GM19351 (cell line): ENCODE measurements around the gene EHD1.
A peak's percentile ranks its signal among the peaks of the same experiment; 100 is the strongest.
"Not testable (repeated sequence)": the region's sequence is repeated elsewhere in the genome, so short reads cannot be mapped to it uniquely, and the experiment has no call there.

Source experiments
- ATAC-seq: cut with Tn5 transposase; IDR thresholded peaks from one replicate; pipeline ENCODE4 v1.9.1; 2021; ENCODE audit warnings: mild to moderate bottlenecking, moderate library complexity; ENCODE audit not compliant: unreplicated experiment

Gene EHD1

DNA sequence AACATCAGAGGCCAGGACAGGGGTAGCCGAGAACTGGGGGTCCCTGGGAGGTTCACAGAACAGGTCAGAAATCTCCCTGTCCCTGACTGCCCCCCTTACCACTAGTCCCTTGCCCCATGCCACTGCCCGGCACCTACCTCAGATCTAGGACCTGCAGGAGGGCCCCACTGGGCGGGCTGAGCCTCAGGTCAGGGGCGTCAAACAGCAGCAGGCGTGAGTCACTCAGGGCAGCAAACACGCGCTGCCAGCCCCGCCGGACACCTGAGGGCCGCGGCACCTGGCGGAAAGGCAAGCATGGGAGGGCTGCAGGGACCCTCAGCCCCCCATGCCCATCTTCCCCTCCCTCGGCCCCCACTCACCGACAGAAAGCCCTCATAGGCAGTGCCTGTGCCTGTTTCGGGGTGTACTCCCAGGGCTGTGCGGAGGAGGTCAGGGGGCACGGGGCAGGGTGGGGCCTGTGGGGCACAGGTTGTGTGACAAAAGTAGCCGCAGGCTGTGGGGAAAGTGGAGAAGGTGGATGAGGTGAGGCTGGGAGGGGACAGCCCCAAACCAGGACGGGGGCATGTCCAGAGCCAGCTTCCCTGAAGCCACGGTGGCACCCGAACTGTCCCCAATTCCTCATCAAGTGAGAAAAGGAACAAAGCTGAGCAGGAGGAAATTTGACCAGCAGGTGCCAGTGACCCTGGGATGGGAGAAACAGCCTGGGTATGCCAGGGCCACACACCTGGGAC, 45.8 kb downstream of the EHD1 start:
- no peak for ATAC-seq

DNA sequence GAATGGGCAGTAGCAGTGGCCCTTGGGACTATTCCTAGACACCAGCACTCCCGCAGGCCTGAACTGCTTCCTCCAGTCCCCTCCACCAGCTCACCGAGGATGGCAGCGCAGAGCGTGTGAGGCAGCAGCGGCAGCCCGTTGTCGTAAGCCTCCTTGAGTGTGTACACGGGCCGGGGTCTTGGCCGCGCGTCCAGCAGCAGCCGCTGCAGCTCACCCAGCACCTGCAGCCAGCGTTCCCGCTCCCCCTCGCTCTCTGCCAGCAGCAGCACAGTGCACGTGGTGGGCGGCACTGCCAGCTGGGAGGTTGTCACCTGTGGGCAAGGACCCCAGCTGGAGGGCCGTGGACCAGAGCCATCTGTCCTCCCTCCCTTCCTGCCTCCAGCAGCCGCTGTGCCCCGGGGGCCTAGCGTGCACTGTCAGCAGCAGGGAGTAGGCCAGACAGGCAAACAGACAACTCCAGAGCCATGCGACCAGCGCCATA, 47.0 kb downstream of the EHD1 start:
- ATAC-seq = no peak

- no peak for ATAC-seq
These were observed 48.7 kb downstream of the EHD1 start for GRCh38 chr11:64829536-64830251.

DNA sequence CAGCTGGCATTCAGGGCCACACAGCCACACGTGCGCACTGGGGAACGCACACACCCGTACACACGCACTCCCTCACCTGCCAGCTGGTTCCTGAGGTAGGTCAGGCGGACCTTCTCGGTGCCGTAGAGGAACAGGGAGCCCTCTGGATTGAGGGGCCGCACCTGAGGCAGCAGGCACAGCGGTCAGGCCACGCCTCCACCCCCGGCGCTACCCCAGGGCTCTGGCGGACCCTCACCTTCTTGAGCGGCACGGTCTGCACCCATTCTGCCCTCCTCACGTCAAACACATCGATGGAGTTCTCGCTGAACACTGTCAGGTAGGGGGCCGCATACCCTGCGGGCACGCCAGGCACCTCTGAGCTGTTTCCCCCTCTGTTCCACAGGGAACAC, 51.0 kb downstream of the EHD1 start:
- ATAC-seq = no peak

DNA sequence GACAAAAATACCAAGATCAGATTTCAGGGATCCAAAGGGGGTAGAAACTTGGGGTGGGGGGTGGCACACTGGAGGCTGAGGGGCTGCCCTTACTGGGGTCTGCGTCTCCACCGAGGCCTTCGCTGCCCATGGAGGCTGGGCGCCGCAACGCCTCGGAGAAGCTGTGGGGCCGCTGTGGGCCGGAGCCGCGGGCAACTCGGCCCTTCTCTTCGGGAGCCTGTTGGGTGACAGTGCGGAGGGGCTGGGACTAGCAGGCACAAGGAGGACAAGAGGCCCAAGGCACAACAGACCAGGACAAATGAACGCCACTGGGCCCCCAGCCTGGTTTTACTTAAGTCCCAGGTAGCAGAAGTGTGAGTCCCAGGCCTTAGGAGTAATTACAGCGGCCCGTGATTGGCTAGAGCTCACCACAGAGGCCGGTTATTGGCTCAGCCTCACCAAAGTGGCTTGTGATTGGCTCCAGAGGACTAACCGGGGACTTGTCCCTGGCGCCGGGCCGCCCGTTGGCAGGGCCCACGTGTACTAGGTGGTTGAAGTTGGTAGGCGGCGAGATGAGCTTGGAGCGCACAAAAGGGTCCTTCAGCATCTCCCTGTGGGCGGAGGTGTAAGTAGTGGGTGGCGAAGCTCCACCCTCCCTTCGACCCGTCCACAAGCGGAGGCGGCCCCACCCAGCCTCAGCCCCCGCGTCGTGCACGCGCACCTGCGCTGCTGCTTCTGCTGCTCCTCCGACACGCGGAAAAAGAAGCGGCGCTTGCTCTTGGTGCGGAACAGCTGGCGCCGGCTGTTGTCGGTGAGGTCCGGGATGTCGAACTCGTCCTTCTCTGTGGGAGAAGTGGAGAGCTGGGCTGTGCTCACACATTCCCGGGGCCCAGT, 51.6 kb downstream of the EHD1 start:
- no peak for ATAC-seq

DNA sequence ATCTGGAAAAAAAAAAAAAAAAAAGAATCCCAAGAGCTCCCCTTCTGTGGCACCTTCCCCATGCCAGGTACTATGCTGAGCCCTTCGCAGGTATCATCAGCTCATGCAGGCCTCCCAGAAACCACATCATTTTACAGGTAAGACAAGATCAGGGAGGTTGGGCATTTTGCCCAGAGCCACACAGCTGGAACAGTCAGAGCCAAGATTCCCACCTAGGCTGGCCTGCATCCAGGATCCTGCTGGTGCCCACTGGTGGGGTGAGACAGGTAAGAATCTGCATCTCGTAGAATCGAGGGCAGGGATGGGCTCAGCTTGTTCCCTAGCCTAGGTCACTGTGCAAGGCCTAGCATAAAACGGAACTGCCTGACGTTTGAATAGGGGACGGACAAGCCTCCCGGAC, 52.4 kb downstream of the EHD1 start:
- no peak for ATAC-seq

DNA sequence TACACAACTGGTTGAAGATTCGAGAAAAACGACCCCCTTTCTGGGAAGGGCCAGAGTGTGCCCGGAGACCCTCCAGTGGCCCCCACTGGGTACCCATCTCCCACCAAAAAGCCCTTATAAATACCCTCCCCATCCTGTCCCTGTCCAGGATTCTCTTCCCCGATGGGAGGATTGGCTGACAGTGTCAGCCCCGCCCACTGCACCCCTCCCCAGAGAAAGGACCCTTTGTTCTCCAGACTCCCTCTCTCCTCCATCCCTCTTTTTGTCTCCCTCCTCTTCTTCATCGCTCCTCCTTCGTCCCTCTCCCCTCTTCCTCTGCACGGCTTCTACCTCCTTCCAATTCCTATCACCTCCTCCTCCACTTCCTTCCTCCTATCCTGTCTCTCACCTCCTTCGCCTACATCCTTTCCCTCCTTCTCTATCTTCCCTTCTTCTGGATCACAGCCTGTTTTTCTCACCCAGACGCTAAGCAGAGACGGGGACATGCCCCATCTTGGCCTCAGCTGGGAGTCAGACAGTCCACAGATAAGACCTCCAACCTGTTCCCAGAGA, 54.8 kb downstream of the EHD1 start:
- ATAC-seq = no peak

DNA sequence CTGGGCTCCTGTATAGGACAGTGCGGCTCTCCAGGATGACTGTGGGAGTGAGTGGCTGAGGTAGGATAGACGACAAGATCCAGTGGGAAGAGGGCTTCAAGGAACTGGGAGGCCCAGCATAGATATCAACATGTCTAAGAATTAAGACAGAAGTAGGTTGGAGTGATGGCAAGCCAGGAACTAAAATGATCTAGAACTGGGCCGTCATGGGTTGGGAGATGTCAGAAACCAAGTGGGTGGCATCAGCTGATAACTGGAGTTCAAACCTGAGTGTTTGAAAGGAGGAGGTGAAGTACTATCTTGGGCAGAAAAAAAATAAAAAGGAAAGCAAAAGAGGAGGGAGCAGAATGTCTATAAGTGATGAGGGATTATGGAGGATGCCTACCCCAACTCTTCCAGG, 60.9 kb downstream of the EHD1 start:
- no peak for ATAC-seq

DNA sequence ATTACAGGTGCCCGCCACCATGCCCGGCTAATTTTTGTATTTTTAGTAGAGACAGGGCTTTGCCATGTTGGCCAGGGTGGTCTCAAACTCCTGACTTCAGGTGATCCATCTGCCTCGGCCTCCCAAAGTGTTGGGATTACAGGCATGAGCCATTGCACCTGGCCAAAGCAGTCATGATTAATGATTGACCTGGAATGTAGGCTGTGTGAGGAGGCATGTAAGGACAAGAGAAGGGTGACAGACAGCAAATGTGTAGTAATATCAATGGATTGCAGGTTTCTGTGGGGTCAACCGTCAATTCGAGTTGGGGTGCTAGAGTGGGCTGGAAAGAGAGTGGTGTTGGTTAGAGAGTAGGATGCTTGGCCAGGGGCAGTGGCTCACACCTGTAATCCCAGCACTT, 63.0 kb downstream of the EHD1 start:
- not testable (repeated sequence) for ATAC-seq

DNA sequence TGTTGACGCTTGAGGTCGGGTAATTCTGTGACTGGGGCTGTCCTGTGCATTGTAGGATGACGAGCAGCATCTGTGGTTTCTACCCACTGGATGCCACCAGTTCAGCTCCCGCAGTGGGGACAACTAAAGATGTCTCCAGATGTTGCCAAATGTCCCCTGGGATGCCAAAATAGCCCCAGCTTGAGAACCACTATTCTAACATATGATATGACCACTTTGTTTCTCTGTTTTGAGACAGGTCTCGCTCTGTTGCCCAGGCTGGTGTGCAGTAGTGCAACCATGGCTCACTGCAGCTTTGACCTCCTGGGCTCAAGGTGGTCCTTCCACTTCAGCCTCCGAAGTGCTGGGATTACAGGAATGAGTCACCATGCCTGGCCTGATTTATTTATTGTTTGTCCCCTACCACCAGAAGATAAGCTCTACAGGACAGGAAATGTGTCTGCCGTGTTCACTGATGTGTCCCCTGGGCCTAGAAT, 63.7 kb downstream of the EHD1 start:
- peak; percentile 56 for ATAC-seq

DNA sequence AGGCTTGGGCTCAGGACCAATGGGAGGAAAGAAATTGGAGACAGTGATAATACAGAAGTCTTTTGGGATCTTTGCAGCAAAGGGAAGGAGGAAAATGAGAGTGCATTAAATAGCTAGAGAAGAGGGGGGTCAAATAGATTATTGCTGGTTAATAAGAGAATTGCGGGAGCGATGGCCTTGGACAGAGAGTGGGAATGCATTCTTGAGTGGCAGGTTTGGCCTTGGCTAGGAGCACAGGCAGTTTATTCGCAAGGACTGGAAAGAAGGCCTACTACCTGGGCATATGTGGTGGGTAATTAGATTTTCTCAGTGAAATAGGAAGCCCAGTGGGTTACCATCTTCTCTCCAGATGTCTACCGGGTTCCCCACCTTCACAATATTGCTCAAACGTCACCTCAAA, 64.6 kb downstream of the EHD1 start:
- ATAC-seq = no peak

DNA sequence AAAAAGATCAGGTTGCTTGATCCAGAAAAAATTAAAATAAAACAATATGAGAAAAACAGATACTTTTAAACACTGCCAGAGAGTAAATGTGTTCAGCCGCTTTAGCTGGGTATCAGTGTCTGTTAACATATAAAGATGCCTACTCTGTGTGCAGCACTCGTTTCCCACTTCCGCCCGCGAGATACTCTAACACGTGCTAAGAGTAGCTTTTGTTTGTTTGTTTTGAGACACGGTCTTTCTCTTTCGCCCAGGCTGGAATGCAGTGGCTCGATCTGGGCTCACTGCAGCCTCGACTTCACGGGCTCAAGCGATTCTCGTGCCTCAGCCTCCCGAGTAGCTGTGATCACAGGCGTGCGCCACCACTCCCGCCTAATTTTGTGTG, 67.5 kb downstream of the EHD1 start:
- ATAC-seq = no peak

DNA sequence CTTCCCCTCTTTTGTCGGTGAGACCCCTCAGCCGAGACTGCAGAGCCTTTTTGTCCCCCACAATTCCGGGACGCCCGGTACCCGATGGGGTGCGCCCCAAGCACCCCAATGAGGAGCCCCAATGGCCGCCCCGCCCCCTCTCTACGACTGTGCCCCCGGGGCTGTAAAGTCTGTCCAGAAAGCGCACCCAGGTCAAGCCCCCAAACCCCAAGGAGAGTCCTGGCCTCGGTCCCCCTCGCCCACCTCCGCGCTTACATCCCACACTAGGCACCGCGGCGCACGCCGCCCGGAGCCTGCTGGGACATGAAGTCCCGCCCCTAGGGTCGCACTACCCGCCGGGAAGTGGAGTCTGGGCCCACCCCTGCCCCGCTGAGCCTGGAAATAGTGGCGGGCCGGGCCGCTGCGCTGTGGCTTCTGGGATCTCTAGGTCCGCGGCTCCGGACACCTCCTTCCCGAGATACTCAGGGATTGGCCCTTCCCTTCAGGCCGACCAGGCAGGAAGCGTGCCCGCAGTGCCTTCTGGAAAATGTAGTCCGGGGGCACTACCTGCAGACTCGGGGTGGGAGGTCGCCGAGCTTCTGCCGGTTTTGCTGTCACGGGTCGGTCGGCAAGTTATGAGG, 68.0 kb downstream of the EHD1 start, which contains the start of gene MEN1:
MEN1 (minus strand) TSS at position 281 of the 620 bp plus-strand sequence. CDS start 442 bp downstream, outside the sequence.
- ATAC-seq = peak; percentile 66

DNA sequence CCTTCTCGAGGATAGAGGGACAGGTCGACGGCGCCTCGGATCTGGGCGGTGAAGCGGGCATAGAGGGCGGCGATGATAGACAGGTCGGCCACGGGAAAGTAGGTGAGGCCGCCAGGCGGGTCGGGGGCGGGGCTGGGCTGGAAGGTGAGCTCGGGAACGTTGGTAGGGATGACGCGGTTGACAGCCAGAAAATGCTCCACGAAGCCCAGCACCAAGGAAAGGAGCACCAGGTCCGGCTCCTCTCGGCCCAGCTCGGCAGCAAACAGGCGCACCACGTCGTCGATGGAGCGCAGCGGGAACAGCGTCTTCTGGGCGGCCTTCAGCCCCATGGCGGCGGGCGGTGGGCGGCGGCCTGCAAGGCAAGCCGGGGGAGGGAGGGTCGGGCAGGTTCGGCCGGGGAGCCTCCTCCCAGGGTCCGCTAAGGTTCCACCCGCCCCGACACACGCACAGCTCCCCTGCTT, 68.6 kb downstream of the EHD1 start:
- ATAC-seq = no peak

DNA sequence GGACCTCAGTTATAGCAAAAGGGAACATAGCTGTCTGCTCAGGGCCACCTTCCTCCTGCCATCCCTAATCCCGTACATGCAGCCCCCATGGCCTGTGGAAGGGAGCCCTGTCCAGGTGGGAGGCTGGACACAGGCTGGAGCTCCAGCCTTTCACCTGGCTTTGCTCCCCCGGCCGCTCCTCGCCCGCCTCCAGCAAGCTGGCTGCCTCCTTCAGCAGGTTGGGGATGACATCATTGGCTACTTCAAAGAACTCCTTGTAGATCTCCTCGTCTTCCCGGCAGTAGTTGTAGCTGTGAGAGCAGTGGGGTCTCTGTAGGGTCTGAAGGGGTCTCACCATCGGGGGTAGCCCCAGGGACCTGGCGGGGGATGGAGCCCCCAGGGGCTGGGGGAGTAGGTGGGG, 72.9 kb downstream of the EHD1 start:
- ATAC-seq = no peak

- no peak for ATAC-seq
These were observed 73.8 kb downstream of the EHD1 start for GRCh38 chr11:64804346-64805210.

- no peak for ATAC-seq
These were observed 74.5 kb downstream of the EHD1 start for GRCh38 chr11:64803846-64804345.

- ATAC-seq = peak; percentile 61
These were observed 75.1 kb downstream of the EHD1 start, which contains the start of gene MAP4K2 for GRCh38 chr11:64803158-64803845. TSS of gene MAP4K2 (minus strand) at chr11:64803214. CDS start at chr11:64803149, 65 bp downstream.
